HG03025 (cell line): Measurements from ENCODE around the gene FDX1.
"Not testable (repeated sequence)": the region's sequence is repeated elsewhere in the genome, so short reads cannot be mapped to it uniquely, and the experiment has no call there.

Source experiments
- ATAC-seq: cut with Tn5 transposase; IDR thresholded peaks from one replicate; pipeline ENCODE4 v1.9.1; 2021; ENCODE audit warnings: mild to moderate bottlenecking, moderate library complexity; ENCODE audit not compliant: unreplicated experiment, low FRiP score

The FDX1 gene

GRCh38 chr11:110429731-110430266 lies at the start of gene FDX1:
FDX1 (plus strand) TSS chr11:110429948; CDS start chr11:110430121, 173 bp downstream.
- peak; percentile 89 for ATAC-seq

- ATAC-seq = no peak
Observed at GRCh38 chr11:110380836-110381622, 48.7 kb upstream of the FDX1 start.

GRCh38 chr11:110388231-110388630 lies 41.5 kb upstream of the FDX1 start:
- not testable (repeated sequence) for ATAC-seq

GRCh38 chr11:110389965-110390364 lies 39.8 kb upstream of the FDX1 start:
- no peak for ATAC-seq

- ATAC-seq = no peak
Observed at GRCh38 chr11:110392056-110392455, 37.7 kb upstream of the FDX1 start.

GRCh38 chr11:110397668-110398286 lies 32.0 kb upstream of the FDX1 start:
- ATAC-seq = not testable (repeated sequence)

- ATAC-seq = not testable (repeated sequence)
Observed at GRCh38 chr11:110403585-110403984, 26.2 kb upstream of the FDX1 start.

- ATAC-seq = not testable (repeated sequence)
Observed at GRCh38 chr11:110405636-110406035, 24.1 kb upstream of the FDX1 start.

GRCh38 chr11:110407315-110407714 lies 22.4 kb upstream of the FDX1 start:
- ATAC-seq = no peak

- ATAC-seq = no peak
Observed at GRCh38 chr11:110409174-110409573, 20.6 kb upstream of the FDX1 start.

GRCh38 chr11:110410651-110411050 lies 19.1 kb upstream of the FDX1 start:
- no peak for ATAC-seq

GRCh38 chr11:110415081-110415480 lies 14.7 kb upstream of the FDX1 start:
- ATAC-seq = no peak

- ATAC-seq = not testable (repeated sequence)
Observed at GRCh38 chr11:110421658-110422057, 8.1 kb upstream of the FDX1 start.

- ATAC-seq = no peak
Observed at GRCh38 chr11:110422306-110422905, 7.3 kb upstream of the FDX1 start.

GRCh38 chr11:110424775-110425444 lies 4.8 kb upstream of the FDX1 start:
- no peak for ATAC-seq

GRCh38 chr11:110425751-110426545 lies 3.8 kb upstream of the FDX1 start:
- no peak for ATAC-seq

- ATAC-seq = no peak
Observed at GRCh38 chr11:110428040-110428439, 1.7 kb upstream of the FDX1 start.

- ATAC-seq = no peak
Observed at GRCh38 chr11:110428956-110429730, 605 bp upstream of the FDX1 start.
